GM12872 (cell line): Measurements from ENCODE around the gene AUTS2.

Source experiments
- TF ChIP-seq, protein P1 (sequence below): IDR thresholded peaks from 3 replicates; pipeline ENCODE4 v1.5.1; 2011; ENCODE audit warnings: low read depth, mild to moderate bottlenecking, low read length, moderate library complexity; ENCODE audit not compliant: insufficient read depth

AUTS2 gene

GRCh38 chr7:70665997-70666396 is 1067.7 kb downstream of the AUTS2 start:
- TF ChIP-seq, protein P1, sequence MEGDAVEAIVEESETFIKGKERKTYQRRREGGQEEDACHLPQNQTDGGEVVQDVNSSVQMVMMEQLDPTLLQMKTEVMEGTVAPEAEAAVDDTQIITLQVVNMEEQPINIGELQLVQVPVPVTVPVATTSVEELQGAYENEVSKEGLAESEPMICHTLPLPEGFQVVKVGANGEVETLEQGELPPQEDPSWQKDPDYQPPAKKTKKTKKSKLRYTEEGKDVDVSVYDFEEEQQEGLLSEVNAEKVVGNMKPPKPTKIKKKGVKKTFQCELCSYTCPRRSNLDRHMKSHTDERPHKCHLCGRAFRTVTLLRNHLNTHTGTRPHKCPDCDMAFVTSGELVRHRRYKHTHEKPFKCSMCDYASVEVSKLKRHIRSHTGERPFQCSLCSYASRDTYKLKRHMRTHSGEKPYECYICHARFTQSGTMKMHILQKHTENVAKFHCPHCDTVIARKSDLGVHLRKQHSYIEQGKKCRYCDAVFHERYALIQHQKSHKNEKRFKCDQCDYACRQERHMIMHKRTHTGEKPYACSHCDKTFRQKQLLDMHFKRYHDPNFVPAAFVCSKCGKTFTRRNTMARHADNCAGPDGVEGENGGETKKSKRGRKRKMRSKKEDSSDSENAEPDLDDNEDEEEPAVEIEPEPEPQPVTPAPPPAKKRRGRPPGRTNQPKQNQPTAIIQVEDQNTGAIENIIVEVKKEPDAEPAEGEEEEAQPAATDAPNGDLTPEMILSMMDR, result no peak

GRCh38 chr7:70667406-70667805 is 1069.1 kb downstream of the AUTS2 start:
- TF ChIP-seq, protein P1, result no peak

GRCh38 chr7:70668606-70669358 is 1070.5 kb downstream of the AUTS2 start:
- TF ChIP-seq, protein P1, result no peak

- TF ChIP-seq, protein P1, result no peak
Observed at GRCh38 chr7:70669854-70670253, 1071.6 kb downstream of the AUTS2 start.

DNA sequence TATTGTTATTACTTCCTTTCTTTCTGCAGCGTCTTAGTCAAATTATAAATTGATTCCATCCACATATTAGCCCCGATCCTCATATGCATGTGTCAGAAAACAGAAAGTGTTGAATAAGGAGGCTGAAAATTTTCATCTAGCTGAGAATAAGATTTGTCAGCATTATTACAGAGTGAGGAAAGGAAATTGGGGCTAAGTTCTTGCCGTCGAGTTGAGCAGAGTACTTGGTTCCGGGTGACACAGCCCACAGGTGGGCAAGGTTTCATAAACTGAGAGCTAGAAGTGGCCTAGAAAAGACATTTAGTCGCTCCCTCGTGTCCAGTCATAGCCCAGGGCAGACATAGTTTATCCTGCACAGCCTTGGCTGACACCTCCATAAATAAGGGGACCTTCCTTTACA is 1072.0 kb downstream of the AUTS2 start:
- TF ChIP-seq, protein P1, result no peak

GRCh38 chr7:70673778-70674570 is 1075.7 kb downstream of the AUTS2 start:
- TF ChIP-seq, protein P1, result no peak

GRCh38 chr7:70674571-70675010 is 1076.3 kb downstream of the AUTS2 start:
- TF ChIP-seq, protein P1, result no peak
